PC-9 (cell line): ENCODE results near the gene DOC2A.

Source experiments
- EZH2 ChIP-seq: fragments of 200-600 bp; sonication (generic); IDR thresholded peaks from 2 replicates; pipeline ENCODE4 v1.8.0; 2017; ENCODE audit warnings: antibody characterized with exemption, low read depth
- TF ChIP-seq, protein P1 (sequence below): fragments of 200-600 bp; sonication (generic); conservative IDR thresholded peaks from 2 replicates; pipeline ENCODE4 v1.6.1; 2017; ENCODE audit warnings: mixed run types, antibody characterized with exemption, mild to moderate bottlenecking, moderate library complexity

DNA sequence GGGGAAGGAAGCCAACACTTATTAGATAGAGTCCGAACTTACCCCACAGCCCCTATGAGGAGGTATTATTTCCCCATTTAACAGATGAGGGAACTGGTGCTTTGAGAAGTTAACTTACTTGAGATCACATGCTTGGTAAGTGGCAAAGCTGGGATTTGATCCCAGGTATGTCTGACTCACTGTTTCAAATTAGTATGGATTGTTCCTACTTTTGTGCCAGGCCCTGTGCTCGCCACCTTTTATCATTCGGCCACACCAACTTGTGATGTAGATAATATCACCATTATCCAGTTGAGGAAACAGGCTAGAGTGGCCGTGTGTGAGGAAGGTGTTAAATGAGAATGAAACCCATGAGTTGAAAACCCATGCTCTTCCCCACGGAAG is 26.1 kb downstream of the DOC2A start:
- TF ChIP-seq, protein P1, sequence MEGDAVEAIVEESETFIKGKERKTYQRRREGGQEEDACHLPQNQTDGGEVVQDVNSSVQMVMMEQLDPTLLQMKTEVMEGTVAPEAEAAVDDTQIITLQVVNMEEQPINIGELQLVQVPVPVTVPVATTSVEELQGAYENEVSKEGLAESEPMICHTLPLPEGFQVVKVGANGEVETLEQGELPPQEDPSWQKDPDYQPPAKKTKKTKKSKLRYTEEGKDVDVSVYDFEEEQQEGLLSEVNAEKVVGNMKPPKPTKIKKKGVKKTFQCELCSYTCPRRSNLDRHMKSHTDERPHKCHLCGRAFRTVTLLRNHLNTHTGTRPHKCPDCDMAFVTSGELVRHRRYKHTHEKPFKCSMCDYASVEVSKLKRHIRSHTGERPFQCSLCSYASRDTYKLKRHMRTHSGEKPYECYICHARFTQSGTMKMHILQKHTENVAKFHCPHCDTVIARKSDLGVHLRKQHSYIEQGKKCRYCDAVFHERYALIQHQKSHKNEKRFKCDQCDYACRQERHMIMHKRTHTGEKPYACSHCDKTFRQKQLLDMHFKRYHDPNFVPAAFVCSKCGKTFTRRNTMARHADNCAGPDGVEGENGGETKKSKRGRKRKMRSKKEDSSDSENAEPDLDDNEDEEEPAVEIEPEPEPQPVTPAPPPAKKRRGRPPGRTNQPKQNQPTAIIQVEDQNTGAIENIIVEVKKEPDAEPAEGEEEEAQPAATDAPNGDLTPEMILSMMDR, result no peak
- no peak for TF ChIP-seq EZH2
